CD4-positive, alpha-beta T cell (primary cell): ENCODE measurements around the gene PSME3IP1. TPM values are rescaled to one million over a fixed set of nuclear protein-coding genes. Genes with fewer than 3 reads are reported as not detected.
A peak's percentile ranks its signal among the peaks of the same experiment; 100 is the strongest.

ENCODE experiments used
- ATAC-seq: fragments of 200-7000 bp; cut with Tn5 transposase; one replicate; pipeline ENCODE4 v1.10.0; 2022; ENCODE audit warnings: mild to moderate bottlenecking; ENCODE audit not compliant: poor library complexity
- CTCF ChIA-PET: fragments of 350-600 bp; sonication (Branson Sonifier 250); formaldehyde crosslinking; loops from one replicate; lab custom pipeline; 2021; ENCODE audit warnings: antibody characterized with exemption, inconsistent platforms; lab: Charles Lee
- POLR2A ChIA-PET: fragments of 350-600 bp; sonication (Branson Sonifier 250); formaldehyde crosslinking; loops from one replicate; lab custom pipeline; 2021; ENCODE audit warnings: antibody characterized with exemption, inconsistent platforms; lab: Charles Lee
- DNase-seq, 14 experiments: peaks; one replicate each; pipeline ENCODE4 v3.0.0-alpha.2; 2013 to 2020; ENCODE audit warnings: mixed read lengths in 2 of 14
- H3K27ac ChIP-seq, 2 donors: one replicate each; pipeline versions ENCODE4 v1.5.1 to v1.7.0; 2013; ENCODE audit warnings: low read length in 2 of 2, low read depth in 1 of 2, mild to moderate bottlenecking in 1 of 2
- H3K27me3 ChIP-seq, 2 experiments: 1 replicate in 1 of 2; 2 replicates in 1 of 2; pipeline versions ENCODE4 v1.6.1 to v1.7.0; 2013; ENCODE audit warnings: low read length in 2 of 2, control low read depth in 1 of 2, mild to moderate bottlenecking in 1 of 2, moderate library complexity in 1 of 2; ENCODE audit not compliant: insufficient read depth in 2 of 2, control insufficient read depth in 1 of 2
- H3K36me3 ChIP-seq: one replicate; pipeline ENCODE4 v1.6.1; 2013; ENCODE audit warnings: low read length, control low read depth; ENCODE audit not compliant: insufficient read depth
- H3K4me1 ChIP-seq: one replicate; pipeline ENCODE4 v1.6.1; 2013; ENCODE audit warnings: low read length, control low read depth; ENCODE audit not compliant: insufficient read depth
- H3K4me3 ChIP-seq: one replicate; pipeline ENCODE4 v1.5.1; 2013; ENCODE audit warnings: mild to moderate bottlenecking, low read length, moderate library complexity
- H3K9me3 ChIP-seq, 2 experiments: 1 replicate in 1 of 2; 2 replicates in 1 of 2; pipeline versions ENCODE4 v1.6.1 to v1.7.0; 2013; ENCODE audit warnings: low read length in 2 of 2, mild to moderate bottlenecking in 2 of 2, control low read depth in 1 of 2, moderate library complexity in 1 of 2; ENCODE audit not compliant: control insufficient read depth in 1 of 2, insufficient read depth in 1 of 2
- H3K27ac Mint-ChIP-seq: one replicate; pipeline ENCODE4 v1.8.0; 2020; ENCODE audit warnings: mixed read lengths
- H3K27me3 Mint-ChIP-seq: one replicate; pipeline ENCODE4 v1.8.0; 2021; ENCODE audit warnings: mixed read lengths
- H3K36me3 Mint-ChIP-seq: one replicate; pipeline ENCODE4 v1.8.0; 2021; ENCODE audit warnings: low read depth, mixed read lengths
- H3K4me1 Mint-ChIP-seq: one replicate; pipeline ENCODE4 v1.8.0; 2021; ENCODE audit warnings: low read depth, mixed read lengths
- H3K4me3 Mint-ChIP-seq: one replicate; pipeline ENCODE4 v1.8.0; 2020; ENCODE audit warnings: mild to moderate bottlenecking, mixed read lengths
- H3K9me3 Mint-ChIP-seq: one replicate; pipeline ENCODE4 v1.8.0; 2020; ENCODE audit warnings: mixed read lengths
- intact Hi-C, 2 experiments: fragments of 100-400 bp; cut with DNase I in 1 of 2; cut with micrococcal nuclease in 1 of 2; formaldehyde crosslinking; loops; one replicate each; pipeline versions ENCODE4 v1.15.1 to v1.9.0; 2023 to 2025; cut with DNase I, micrococcal nuclease
- total RNA-seq, 174 experiments: library from RNA in 2 of 174; stranded (reverse) in 2 of 174; gene quantifications; one replicate each; pipeline ENCODE4 v1.2.3 and lab custom pipeline; 2021 to 2026
- TF ChIP-seq, protein P1 (sequence below): fragments of 200-600 bp; IDR thresholded peaks from one replicate; pipeline ENCODE4 v1.8.0; 2022; ENCODE audit warnings: antibody characterized with exemption, mild to moderate bottlenecking

The PSME3IP1 gene
- total RNA-seq, 2 experiments from 2014 or later, result 77.1 to 77.9 TPM

DNA sequence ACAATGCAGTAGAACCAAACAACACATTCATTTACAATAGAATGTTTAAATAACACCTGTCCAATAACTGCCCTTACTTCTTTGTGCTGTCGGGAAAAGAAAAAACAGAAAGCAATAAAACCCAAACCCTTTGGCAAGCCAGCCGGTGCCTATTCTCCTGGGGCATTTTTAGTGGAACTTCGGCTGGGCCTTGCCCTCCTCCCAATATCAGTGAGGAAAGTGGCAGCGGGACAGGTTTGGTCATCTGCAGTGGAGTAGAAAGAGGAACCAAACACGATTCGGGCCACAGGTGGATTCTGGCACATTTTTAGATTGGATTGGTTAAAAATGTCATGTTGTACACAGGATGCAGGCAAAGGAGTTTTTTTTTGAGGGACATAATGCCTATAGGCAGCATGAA, 32.0 kb downstream of the PSME3IP1 start:
- Histone ChIP-seq H3K4me1 (no peaks in the 10 kb centered on the region), H3K9me3 (no peaks in the 10 kb centered on the region), H3K36me3 (peaks cover 50% of the 10 kb centered on the region), H3K27me3 (no peaks in the 10 kb centered on the region), H3K27ac (no peak overlapping the region), H3K4me3 (no peak overlapping the region)
- H3K4me3 Mint-ChIP-seq, result no peak overlapping the region
- DNase-seq (no peak), ATAC-seq (no peak)
- CTCF ChIA-PET, result no interaction called here
- no peak overlapping the region for H3K27ac Mint-ChIP-seq
- H3K36me3 Mint-ChIP-seq, result peaks cover 64% of the 10 kb centered on the region
- H3K27me3 Mint-ChIP-seq, result no peaks in the 10 kb centered on the region
- TF ChIP-seq, protein P1, sequence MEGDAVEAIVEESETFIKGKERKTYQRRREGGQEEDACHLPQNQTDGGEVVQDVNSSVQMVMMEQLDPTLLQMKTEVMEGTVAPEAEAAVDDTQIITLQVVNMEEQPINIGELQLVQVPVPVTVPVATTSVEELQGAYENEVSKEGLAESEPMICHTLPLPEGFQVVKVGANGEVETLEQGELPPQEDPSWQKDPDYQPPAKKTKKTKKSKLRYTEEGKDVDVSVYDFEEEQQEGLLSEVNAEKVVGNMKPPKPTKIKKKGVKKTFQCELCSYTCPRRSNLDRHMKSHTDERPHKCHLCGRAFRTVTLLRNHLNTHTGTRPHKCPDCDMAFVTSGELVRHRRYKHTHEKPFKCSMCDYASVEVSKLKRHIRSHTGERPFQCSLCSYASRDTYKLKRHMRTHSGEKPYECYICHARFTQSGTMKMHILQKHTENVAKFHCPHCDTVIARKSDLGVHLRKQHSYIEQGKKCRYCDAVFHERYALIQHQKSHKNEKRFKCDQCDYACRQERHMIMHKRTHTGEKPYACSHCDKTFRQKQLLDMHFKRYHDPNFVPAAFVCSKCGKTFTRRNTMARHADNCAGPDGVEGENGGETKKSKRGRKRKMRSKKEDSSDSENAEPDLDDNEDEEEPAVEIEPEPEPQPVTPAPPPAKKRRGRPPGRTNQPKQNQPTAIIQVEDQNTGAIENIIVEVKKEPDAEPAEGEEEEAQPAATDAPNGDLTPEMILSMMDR, result no peak
- intact Hi-C loops, result no loop called here
- POLR2A ChIA-PET, result no interaction called here
- no peaks in the 10 kb centered on the region for H3K9me3 Mint-ChIP-seq
- H3K4me1 Mint-ChIP-seq, result peaks cover 22% of the 10 kb centered on the region

DNA sequence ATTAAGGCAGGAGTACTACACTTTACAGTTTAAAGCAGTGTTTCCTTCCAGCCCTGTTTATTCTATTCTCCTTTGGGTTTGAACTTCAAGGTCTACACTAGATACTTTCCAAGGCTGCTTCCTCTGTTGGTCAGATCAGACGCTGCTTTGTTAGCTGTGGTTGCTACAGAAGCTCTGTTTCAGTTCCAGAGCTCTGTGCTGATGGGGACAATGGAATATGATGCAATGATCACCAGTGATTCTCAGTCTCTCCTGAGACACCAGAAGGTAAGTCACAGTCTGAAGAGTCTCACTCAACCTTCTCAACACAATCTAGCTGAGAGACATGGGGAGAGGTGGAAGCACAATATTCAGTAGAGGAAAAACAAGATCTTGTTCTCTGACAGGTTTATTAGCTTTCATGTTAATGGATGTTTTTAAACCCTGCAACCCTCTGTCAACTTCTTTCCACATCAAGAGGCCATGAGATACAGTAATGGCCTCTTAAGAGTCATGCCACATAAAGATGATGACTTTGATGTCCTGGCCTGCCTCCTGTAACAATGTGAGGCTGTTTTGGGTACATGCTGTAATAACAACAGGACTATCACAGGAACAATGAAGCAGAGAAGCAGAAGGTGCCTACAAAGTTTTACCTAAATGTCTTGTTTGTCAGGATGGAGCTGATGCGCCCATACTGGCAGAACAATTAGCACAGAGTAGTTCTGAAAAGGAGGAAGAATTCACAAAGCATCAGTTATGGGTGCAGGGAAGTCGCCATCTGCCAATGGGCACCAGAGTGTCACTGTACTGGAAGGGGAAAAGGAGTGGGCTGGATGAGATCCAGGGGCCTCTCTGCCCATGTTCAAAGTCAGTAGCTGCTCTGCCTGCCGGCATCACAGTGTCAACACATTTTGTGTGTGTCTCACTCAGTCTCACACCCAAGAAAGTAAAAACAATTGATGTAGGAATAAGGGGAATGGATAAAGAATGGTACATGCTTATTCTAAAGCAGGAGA, 33.4 kb downstream of the PSME3IP1 start:
- H3K27ac ChIP-seq, result no peak overlapping the region
- H3K4me3 ChIP-seq, result no peak overlapping the region
- Mint-ChIP-seq H3K27ac (peak overlapping the region; percentile 9), H3K4me1 (peaks cover 29% of the 10 kb centered on the region), H3K36me3 (peaks cover 52% of the 10 kb centered on the region), H3K27me3 (no peaks in the 10 kb centered on the region), H3K4me3 (no peak overlapping the region), H3K9me3 (no peaks in the 10 kb centered on the region)
- ChIA-PET CTCF (interaction anchor here (0.5 to 1.4 kb wide), 3 partner anchors 17 to 68 kb away, joined by 3 to 4 read pairs (median 3); no protein-coding TSS in a partner anchor), POLR2A (interaction anchor here (0.6 to 2.5 kb wide), 5 partner anchors 9 to 221 kb away, joined by 3 to 7 read pairs (median 3); no protein-coding TSS in a partner anchor)
- TF ChIP-seq, protein P1, result no peak
- ATAC-seq (no peak), DNase-seq (no peak)
- peaks cover 40% of the 10 kb centered on the region for H3K36me3 ChIP-seq
- H3K4me1 ChIP-seq, result no peaks in the 10 kb centered on the region
- intact Hi-C loops, result no loop called here
- H3K9me3 ChIP-seq, result no peaks in the 10 kb centered on the region
- no peaks in the 10 kb centered on the region for H3K27me3 ChIP-seq

DNA sequence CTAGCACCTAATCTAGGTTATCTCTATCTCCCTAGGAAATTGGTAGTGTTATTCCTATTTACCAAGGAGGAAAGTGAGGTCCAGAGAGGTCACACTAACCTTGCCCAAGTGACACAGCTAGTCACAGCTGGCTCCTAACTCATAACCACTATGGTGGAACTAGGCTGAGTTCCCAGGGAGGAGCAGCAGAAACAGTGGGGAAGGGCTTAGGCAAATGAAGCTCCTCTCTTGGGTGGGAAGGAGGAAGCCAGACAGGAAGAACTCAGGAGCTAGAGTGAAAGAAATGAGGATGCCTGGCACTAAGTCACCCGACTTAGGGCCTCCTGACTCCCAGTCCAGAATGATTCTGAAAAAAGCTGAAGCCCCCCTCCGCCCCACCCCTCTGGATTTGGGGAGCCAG, 34.5 kb downstream of the PSME3IP1 start:
- H3K9me3 Mint-ChIP-seq, result no peaks in the 10 kb centered on the region
- Histone ChIP-seq H3K4me3 (no peak overlapping the region), H3K27ac (no peak overlapping the region), H3K9me3 (no peaks in the 10 kb centered on the region), H3K36me3 (peaks cover 40% of the 10 kb centered on the region), H3K27me3 (no peaks in the 10 kb centered on the region), H3K4me1 (peaks cover 2% of the 10 kb centered on the region)
- H3K36me3 Mint-ChIP-seq, result peaks cover 42% of the 10 kb centered on the region
- ATAC-seq (no peak), DNase-seq (no peak)
- TF ChIP-seq, protein P1, result no peak
- ChIA-PET CTCF (interaction anchor here (0.6 kb wide), 1 partner anchor 31 kb away, joined by 4 read pairs; no protein-coding TSS in a partner anchor), POLR2A (interaction anchor here (0.6 to 2.5 kb wide), 3 partner anchors 8 to 220 kb away, joined by 3 to 7 read pairs (median 3); no protein-coding TSS in a partner anchor)
- intact Hi-C loops, result no loop called here
- no peak overlapping the region for H3K4me3 Mint-ChIP-seq
- H3K4me1 Mint-ChIP-seq, result peaks cover 25% of the 10 kb centered on the region
- H3K27ac Mint-ChIP-seq, result no peak overlapping the region
- H3K27me3 Mint-ChIP-seq, result no peaks in the 10 kb centered on the region
